Measurements from ENCODE around the gene HOXD12. TPM values are rescaled to one million over a fixed set of nuclear protein-coding genes. Genes with fewer than 3 reads are reported as not detected.

Gene HOXD12
- total RNA-seq, 4 donors from 2014 or later = not detected

GRCh38 chr2:176067589-176068418, 31.8 kb upstream of the HOXD12 start:
- DNase-seq = no peak
- intact Hi-C loops (cut with DNase I; ENCODE audit: low total_unique reads) (no loop called here), in situ Hi-C loops (cut with MboI; ENCODE audit: low pct_ligation_motif_present in 1 of 4, low pct_unique_long_range_greater_than_20kb in 1 of 4, low sequenced_read_pairs in 3 of 4) (no loop called here)
- Histone ChIP-seq H3K36me3 (no peaks in the 10 kb centered on the region), H3K9me3 (no peaks in the 10 kb centered on the region), H3K27me3 (peaks cover 100% of the 10 kb centered on the region), H3K4me3 (peak overlapping the region in 3 of 4 donors; percentile 21 to 49 (median 27)), H3K4me1 (peaks cover 11 to 20% (median 18%) of the 10 kb centered on the region in 4 donors), H3K27ac (no peak overlapping the region)
- 12 to 60% methylated on average over 1 to 38 of the region's 38 CpGs for WGBS, 2 donors (ENCODE audit: low coverage in 1 of 2)
- TF ChIP-seq POLR2A (IDR thresholded peaks at IDR 0.05) = no peak

GRCh38 chr2:176068419-176068832, 31.2 kb upstream of the HOXD12 start:
- intact Hi-C loops (cut with DNase I; ENCODE audit: low total_unique reads) = no loop called here
- Histone ChIP-seq H3K27ac (no peak overlapping the region), H3K27me3 (peaks cover 100% of the 10 kb centered on the region), H3K9me3 (no peaks in the 10 kb centered on the region), H3K4me3 (peak overlapping the region in 1 of 4 donors; percentile 12), H3K36me3 (no peaks in the 10 kb centered on the region), H3K4me1 (peaks cover 11 to 20% (median 18%) of the 10 kb centered on the region in 4 donors)
- WGBS, 2 donors (ENCODE audit: low coverage in 1 of 2) = 9% methylated on average over 30 of the region's 30 CpGs; no CpG with 5 or more reads in 1 of the 2 donors
- in situ Hi-C loops (cut with MboI; ENCODE audit: low pct_ligation_motif_present in 1 of 4, low pct_unique_long_range_greater_than_20kb in 1 of 4, low sequenced_read_pairs in 3 of 4) = no loop called here
- no peak for TF ChIP-seq CTCF (IDR thresholded peaks at IDR 0.05)
- TF ChIP-seq EP300 (IDR thresholded peaks at IDR 0.05; ENCODE audit: low read depth) = no peak
- no peak for TF ChIP-seq POLR2AphosphoS5 (IDR thresholded peaks at IDR 0.05)
- no peak for TF ChIP-seq POLR2A (IDR thresholded peaks at IDR 0.05)
- DNase-seq = no peak

GRCh38 chr2:176071330-176072291, 28.0 kb upstream of the HOXD12 start:
- no peak for TF ChIP-seq POLR2A (IDR thresholded peaks at IDR 0.05)
- no peak for TF ChIP-seq EP300 (IDR thresholded peaks at IDR 0.05; ENCODE audit: low read depth)
- no peak for TF ChIP-seq CTCF (IDR thresholded peaks at IDR 0.05)
- no peak for TF ChIP-seq POLR2AphosphoS5 (IDR thresholded peaks at IDR 0.05)
- no peak for DNase-seq
- no peaks in the 10 kb centered on the region for H3K9me3 ChIP-seq
- 0 to 32% methylated on average over 1 to 44 of the region's 58 CpGs for WGBS, 2 donors (ENCODE audit: low coverage in 1 of 2)
- H3K4me3 ChIP-seq = no peak overlapping the region
- H3K27ac ChIP-seq = no peak overlapping the region
- H3K4me1 ChIP-seq = peaks cover 11 to 20% (median 18%) of the 10 kb centered on the region in 4 donors
- intact Hi-C loops (cut with DNase I; ENCODE audit: low total_unique reads) = no loop called here
- H3K27me3 ChIP-seq = peaks cover 100% of the 10 kb centered on the region
- in situ Hi-C loops (cut with MboI; ENCODE audit: low pct_ligation_motif_present in 1 of 4, low pct_unique_long_range_greater_than_20kb in 1 of 4, low sequenced_read_pairs in 3 of 4) = loop anchor here in 2 of 4 donors (10.0 kb wide), 2 partner anchors 387 to 707 kb away; no protein-coding TSS in a partner anchor
- no peaks in the 10 kb centered on the region for H3K36me3 ChIP-seq

- Histone ChIP-seq H3K9me3 (no peaks in the 10 kb centered on the region), H3K27me3 (peaks cover 100% of the 10 kb centered on the region), H3K36me3 (no peaks in the 10 kb centered on the region), H3K27ac (no peak overlapping the region), H3K4me3 (no peak overlapping the region), H3K4me1 (peaks cover 8 to 14% (median 13%) of the 10 kb centered on the region in 4 donors)
- in situ Hi-C loops (cut with MboI; ENCODE audit: low pct_ligation_motif_present in 1 of 4, low pct_unique_long_range_greater_than_20kb in 1 of 4, low sequenced_read_pairs in 3 of 4) (loop anchor here in 2 of 4 donors (10.0 kb wide), 2 partner anchors 387 to 707 kb away; no protein-coding TSS in a partner anchor), intact Hi-C loops (cut with DNase I; ENCODE audit: low total_unique reads) (no loop called here)
- WGBS, 2 donors (ENCODE audit: low coverage in 1 of 2) = 42 to 48% methylated on average over 2 to 5 of the region's 5 CpGs
- TF ChIP-seq EP300 (IDR thresholded peaks at IDR 0.05; ENCODE audit: low read depth) (no peak), POLR2A (IDR thresholded peaks at IDR 0.05) (no peak), CTCF (IDR thresholded peaks at IDR 0.05) (no peak), POLR2AphosphoS5 (IDR thresholded peaks at IDR 0.05) (no peak)
- DNase-seq = no peak
These were observed 27.3 kb upstream of the HOXD12 start for GRCh38 chr2:176072292-176072669.

All from transverse colon (tissue), 4 donors.